ENCODE data around the gene LAMC2. TPM values are rescaled to one million over a fixed set of nuclear protein-coding genes. Genes with fewer than 3 reads are reported as not detected.
"Not testable (repeated sequence)": the region's sequence is repeated elsewhere in the genome, so short reads cannot be mapped to it uniquely, and the experiment has no call there.

The LAMC2 gene
- total RNA-seq, 2 experiments from 2014 or later, result not detected

- CTCF ChIA-PET, result no interaction called here
- POLR2A ChIA-PET, result no interaction called here
These were observed 48.8 kb downstream of the LAMC2 start for GRCh38 chr1:183234660-183235476.

DNA sequence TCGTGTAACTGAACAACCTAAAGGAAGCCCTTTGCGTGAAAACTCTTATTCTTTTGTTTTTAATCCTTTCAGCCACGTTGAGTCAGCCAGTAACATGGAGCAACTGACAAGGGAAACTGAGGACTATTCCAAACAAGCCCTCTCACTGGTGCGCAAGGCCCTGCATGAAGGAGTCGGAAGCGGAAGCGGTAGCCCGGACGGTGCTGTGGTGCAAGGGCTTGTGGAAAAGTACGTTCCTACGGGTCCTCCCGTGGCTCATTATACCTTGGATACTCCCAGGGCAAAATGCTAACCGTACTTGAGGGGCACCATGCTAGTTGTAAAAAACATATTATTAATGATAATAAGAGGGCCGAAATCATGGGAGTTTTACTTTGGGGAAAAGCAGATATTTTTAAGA lies 49.4 kb downstream of the LAMC2 start:
- CTCF ChIA-PET, result no interaction called here
- POLR2A ChIA-PET, result no interaction called here

GRCh38 chr1:183236158-183236725 lies 50.2 kb downstream of the LAMC2 start:
- ChIA-PET CTCF (no interaction called here), POLR2A (no interaction called here)

- ChIA-PET CTCF (no interaction called here), POLR2A (no interaction called here)
These were observed 51.0 kb downstream of the LAMC2 start for GRCh38 chr1:183237046-183237445.

- ChIA-PET CTCF (no interaction called here), POLR2A (no interaction called here)
These were observed 52.0 kb downstream of the LAMC2 start for GRCh38 chr1:183238071-183238470.

DNA sequence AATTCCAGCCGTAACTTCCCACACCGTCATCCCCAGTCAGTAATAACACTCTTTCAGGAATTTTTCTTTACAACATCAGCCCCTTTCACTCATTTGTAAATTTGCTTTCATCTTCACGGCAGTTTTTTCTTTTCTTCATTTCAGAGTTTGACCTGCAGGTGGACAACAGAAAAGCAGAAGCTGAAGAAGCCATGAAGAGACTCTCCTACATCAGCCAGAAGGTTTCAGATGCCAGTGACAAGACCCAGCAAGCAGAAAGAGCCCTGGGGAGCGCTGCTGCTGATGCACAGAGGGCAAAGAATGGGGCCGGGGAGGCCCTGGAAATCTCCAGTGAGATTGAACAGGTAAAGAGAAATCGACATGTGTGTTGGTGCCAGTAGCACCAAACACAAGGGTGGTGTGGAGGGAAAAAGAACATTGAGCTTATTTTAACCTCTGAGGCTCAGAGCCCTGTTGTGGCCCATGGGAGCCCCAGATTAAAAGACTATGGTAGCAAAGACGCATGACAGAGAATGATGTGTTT lies 53.2 kb downstream of the LAMC2 start:
- CTCF ChIA-PET, result interaction anchor here (2.1 kb wide), 1 partner anchor 11 kb away, joined by 4 read pairs; no protein-coding TSS in a partner anchor
- POLR2A ChIA-PET, result no interaction called here

- ChIA-PET POLR2A (no interaction called here), CTCF (interaction anchor here (2.1 kb wide), 1 partner anchor 12 kb away, joined by 4 read pairs; no protein-coding TSS in a partner anchor)
These were observed 53.9 kb downstream of the LAMC2 start for GRCh38 chr1:183239793-183240525.

- ChIA-PET CTCF (interaction anchor here (2.1 kb wide), 1 partner anchor 12 kb away, joined by 4 read pairs; no protein-coding TSS in a partner anchor), POLR2A (no interaction called here)
These were observed 54.4 kb downstream of the LAMC2 start for GRCh38 chr1:183240526-183240825.

GRCh38 chr1:183240853-183241252 lies 54.8 kb downstream of the LAMC2 start:
- CTCF ChIA-PET, result interaction anchor here (2.1 kb wide), 1 partner anchor 13 kb away, joined by 4 read pairs; no protein-coding TSS in a partner anchor
- POLR2A ChIA-PET, result not testable (repeated sequence)

DNA sequence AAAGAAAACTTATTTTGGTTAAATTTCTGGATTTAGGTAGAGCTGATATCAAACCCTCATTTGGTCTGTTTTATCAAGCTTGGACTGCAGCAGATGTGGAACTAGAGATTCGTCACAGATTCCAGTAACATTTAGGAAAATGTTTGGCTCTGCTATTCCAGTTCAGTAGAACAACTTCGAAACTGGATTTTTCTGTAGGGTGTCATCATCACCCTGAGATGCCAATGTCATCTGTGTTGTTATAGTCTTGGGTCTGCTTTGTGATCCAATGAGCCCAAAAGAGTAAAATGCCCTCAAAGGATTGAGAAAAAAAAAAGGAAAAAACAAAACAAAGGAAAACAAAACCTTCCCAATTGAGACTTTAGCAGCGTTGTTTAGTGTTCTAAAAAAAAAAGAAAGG lies 55.4 kb downstream of the LAMC2 start:
- CTCF ChIA-PET, result no interaction called here
- POLR2A ChIA-PET, result no interaction called here

DNA sequence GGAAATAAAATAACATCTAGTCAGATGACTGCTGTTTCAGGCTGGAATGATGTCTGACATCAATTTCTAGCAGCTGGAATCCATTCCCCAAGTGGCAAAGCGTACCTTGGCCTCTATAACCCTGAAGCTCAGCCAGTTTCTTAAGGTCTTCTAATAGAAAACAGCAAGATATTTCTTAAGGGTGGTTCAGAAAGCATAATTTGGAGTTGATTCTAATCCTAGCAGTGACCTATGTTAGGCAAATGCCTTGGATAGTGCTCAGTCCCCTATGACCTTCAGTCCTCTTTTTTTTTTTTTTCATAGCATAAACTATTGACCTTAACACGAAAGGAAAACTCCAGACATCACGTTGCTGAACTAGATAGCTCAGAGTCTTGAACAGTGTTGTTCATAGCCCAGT lies 56.5 kb downstream of the LAMC2 start:
- CTCF ChIA-PET, result no interaction called here
- POLR2A ChIA-PET, result no interaction called here

DNA sequence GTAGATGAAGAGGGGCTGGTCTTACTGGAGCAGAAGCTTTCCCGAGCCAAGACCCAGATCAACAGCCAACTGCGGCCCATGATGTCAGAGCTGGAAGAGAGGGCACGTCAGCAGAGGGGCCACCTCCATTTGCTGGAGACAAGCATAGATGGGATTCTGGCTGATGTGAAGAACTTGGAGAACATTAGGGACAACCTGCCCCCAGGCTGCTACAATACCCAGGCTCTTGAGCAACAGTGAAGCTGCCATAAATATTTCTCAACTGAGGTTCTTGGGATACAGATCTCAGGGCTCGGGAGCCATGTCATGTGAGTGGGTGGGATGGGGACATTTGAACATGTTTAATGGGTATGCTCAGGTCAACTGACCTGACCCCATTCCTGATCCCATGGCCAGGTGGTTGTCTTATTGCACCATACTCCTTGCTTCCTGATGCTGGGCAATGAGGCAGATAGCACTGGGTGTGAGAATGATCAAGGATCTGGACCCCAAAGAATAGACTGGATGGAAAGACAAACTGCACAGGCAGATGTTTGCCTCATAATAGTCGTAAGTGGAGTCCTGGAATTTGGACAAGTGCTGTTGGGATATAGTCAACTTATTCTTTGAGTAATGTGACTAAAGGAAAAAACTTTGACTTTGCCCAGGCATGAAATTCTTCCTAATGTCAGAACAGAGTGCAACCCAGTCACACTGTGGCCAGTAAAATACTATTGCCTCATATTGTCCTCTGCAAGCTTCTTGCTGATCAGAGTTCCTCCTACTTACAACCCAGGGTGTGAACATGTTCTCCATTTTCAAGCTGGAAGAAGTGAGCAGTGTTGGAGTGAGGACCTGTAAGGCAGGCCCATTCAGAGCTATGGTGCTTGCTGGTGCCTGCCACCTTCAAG lies 57.3 kb downstream of the LAMC2 start:
- ChIA-PET POLR2A (no interaction called here), CTCF (no interaction called here)

- CTCF ChIA-PET, result no interaction called here
- POLR2A ChIA-PET, result no interaction called here
These were observed 58.4 kb downstream of the LAMC2 start for GRCh38 chr1:183244466-183244865.

GRCh38 chr1:183245357-183245756 lies 59.3 kb downstream of the LAMC2 start:
- ChIA-PET CTCF (no interaction called here), POLR2A (no interaction called here)

- CTCF ChIA-PET, result no interaction called here
- POLR2A ChIA-PET, result no interaction called here
These were observed 60.4 kb downstream of the LAMC2 start for GRCh38 chr1:183246436-183246835.

- ChIA-PET POLR2A (no interaction called here), CTCF (no interaction called here)
These were observed 61.0 kb downstream of the LAMC2 start for GRCh38 chr1:183247066-183247465.

DNA sequence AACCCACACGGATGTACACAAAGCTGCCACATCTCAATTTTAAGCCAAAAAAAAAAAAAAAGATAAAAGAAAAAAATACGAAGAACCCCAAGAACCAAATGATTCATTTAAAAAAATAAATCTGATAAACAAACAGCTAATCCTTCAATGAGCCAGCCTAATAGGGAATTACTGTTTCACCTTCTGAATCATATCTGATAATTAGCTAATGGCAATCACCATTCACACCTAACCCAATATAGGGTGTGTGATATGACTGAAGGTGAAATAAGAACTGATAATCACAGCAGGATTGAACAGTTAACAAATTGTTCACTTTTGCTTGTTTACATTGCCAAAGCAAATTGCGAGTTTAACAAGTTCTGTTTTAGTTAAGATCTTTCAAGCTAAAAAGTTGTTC lies 61.4 kb downstream of the LAMC2 start:
- CTCF ChIA-PET, result no interaction called here
- POLR2A ChIA-PET, result no interaction called here

DNA sequence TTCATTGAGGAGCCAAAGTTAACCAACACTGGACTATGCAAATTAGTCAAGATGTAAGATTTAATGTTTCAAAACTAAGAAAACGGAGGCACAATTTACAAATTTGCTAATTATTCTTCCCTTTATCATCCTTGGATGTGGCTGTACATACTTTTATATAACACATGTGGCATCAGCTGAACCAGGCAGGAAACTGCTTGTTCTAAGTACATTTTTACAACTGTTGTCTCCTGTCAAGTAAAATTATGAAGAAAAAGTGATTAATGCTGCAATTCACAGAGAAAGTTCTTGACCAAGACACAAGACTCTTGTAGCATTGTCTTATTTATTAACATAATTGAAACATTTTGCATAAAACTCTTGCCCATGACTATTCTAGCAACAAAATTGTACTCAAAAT lies 61.9 kb downstream of the LAMC2 start:
- POLR2A ChIA-PET, result no interaction called here
- CTCF ChIA-PET, result no interaction called here

DNA sequence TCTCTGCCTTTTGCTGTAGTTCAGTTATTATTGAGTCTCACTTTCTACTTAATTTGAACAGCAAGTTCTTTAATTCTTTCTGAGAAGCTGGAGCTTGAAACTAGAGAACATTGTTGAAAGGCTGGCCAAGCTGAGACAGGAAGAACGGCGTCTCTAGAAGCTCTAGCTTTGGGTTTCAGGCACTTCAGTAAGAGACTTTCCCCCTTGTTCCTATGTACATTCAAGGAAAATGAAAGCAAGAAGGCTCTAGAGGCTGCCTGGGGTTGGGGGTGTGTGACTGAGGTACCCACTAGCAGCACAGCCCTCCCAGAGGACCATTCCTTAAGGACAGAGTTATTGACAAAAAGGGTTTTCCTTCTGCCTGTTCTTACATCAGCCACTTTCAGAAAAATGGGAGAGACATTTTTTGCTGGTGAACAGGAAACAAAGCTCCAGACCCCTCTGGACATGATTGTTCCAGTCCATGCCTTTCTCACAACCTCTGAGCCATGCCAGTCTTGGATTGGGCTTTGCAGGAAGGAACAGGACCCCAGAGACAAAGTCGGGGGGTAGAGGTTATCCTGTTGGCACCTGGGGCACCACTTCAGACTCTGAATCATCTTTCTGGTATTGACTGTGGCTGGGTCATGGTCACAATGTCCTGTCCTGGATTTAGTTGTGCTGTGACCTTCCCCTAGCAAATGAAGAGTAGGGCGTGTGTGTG lies 63.1 kb downstream of the LAMC2 start:
- ChIA-PET POLR2A (no interaction called here), CTCF (no interaction called here)
